Measurements from ENCODE around the gene RLF.

RLF gene

GRCh38 chr1:40161125-40161887, at the start of gene RLF:
Gene RLF, plus strand, starts transcription at chr1:40161387. Its CDS starts 13 bp downstream, at chr1:40161400.
- peak; percentile 93 for DNase-seq (ENCODE audit: low spot score)
- no peak for TF ChIP-seq CTCF (IDR thresholded peaks at IDR 0.05; ENCODE audit: extremely low read depth, missing control alignments)

DNA sequence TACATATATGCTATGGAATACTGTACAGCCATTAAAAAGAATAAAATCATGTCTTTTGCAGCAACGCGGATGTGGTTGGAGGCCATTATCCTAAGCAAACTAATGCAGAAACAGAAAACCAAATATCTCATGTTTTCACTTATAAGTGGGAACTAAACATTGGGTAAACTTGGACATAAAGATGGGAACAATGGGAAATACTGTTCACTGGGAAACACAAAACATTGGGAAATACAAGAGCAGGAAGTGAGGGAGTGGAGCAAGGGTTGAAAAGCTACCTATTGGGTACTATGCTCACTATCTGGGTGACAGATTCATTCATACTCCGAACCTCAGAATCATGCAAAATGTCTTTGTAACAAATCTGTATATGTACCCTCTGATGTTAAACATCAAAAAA, 46.8 kb upstream of the RLF start:
- no peak for DNase-seq (ENCODE audit: low spot score)
- TF ChIP-seq CTCF (IDR thresholded peaks at IDR 0.05; ENCODE audit: extremely low read depth, missing control alignments): no peak

DNA sequence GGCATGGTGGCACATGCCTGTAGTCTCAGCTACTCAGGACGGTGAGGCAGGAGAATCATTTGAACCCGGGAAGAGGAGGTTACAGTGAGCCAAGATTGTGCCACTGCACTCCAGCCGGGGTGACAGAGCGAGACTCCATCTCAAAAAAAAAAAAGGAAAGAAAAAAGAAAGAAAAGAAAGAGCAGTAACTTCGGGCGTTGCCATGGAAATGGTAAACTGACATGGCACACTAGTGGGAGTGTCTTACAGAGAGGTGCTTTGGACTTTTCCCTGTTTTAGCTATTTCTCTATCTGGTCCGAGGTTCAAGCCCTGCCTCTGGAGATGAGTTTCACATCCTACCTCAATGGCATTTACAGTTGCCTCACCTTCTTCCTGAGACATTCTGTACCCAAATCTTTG, 41.1 kb upstream of the RLF start:
- TF ChIP-seq CTCF (IDR thresholded peaks at IDR 0.05; ENCODE audit: extremely low read depth, missing control alignments): no peak
- DNase-seq (ENCODE audit: low spot score): no peak

DNA sequence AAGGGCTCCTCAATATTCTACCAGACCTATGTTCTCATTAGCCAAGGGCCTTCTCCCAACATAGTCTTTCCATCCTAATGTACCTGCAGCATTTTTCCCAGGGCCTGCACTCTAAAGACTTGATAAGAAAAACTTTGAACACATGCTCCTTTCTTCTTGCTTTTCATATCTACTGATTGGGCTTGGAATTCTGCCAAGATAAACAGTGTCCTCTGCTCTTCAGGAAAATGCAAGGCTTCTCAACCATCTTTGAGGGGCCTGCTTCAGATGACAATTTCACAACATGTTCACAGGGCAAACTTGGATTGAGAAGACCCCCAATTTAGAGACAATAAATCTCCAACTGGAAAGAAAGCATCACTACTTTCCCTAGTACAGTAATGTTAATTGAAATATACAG, 38.3 kb upstream of the RLF start:
- no peak for DNase-seq (ENCODE audit: low spot score)
- TF ChIP-seq CTCF (IDR thresholded peaks at IDR 0.05; ENCODE audit: extremely low read depth, missing control alignments): no peak

DNA sequence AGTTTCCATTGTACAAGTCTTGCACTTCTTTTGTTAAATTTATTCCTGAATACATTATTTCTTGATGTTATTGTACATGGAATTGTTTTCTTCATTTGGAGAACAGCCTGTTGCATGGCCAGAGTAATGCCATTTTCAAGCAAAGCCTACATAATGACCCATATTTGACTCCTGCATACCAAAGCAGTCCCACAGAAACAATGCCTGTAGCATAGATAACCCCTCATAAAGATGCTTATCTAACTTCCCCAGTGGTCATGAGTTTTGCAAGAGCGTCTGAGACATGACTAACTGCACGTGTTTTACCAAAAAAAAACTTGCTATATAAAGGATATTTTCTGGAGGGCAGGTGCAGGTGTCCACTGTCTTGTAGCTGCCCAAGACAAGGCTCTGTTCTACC, 30.3 kb upstream of the RLF start:
- no peak for DNase-seq (ENCODE audit: low spot score)
- no peak for TF ChIP-seq CTCF (IDR thresholded peaks at IDR 0.05; ENCODE audit: extremely low read depth, missing control alignments)

GRCh38 chr1:40132383-40133311, 28.5 kb upstream of the RLF start:
- no peak for TF ChIP-seq CTCF (IDR thresholded peaks at IDR 0.05; ENCODE audit: extremely low read depth, missing control alignments)
- no peak for DNase-seq (ENCODE audit: low spot score)

GRCh38 chr1:40133312-40133665, 27.9 kb upstream of the RLF start:
- no peak for TF ChIP-seq CTCF (IDR thresholded peaks at IDR 0.05; ENCODE audit: extremely low read depth, missing control alignments)
- no peak for DNase-seq (ENCODE audit: low spot score)

Measured in GM20000 (cell line).